Measurements from ENCODE around the gene SPRR1B. TPM values are rescaled to one million over a fixed set of nuclear protein-coding genes. Genes with fewer than 3 reads are reported as not detected.
"Not testable (repeated sequence)": the region's sequence is repeated elsewhere in the genome, so short reads cannot be mapped to it uniquely, and the experiment has no call there.

Gene SPRR1B
- total RNA-seq, 3 donors from 2014 or later (not counting 1 experiment from before 2014, with no cell fraction given), result not detected

GRCh38 chr1:153001382-153001781, 29.6 kb upstream of the SPRR1B start, which contains the start of gene SPRR3:
TSS of gene SPRR3 (plus strand) at chr1:153001749. CDS start at chr1:153003021, 1,272 bp downstream.
- Histone ChIP-seq H3K4me1 (ENCODE audit: control insufficient read depth, insufficient read depth, low read length) (no peaks in the 10 kb centered on the region), H3K27me3 (ENCODE audit: control insufficient read depth, insufficient read depth, low read length) (no peaks in the 10 kb centered on the region), H3K27ac (ENCODE audit: low read length) (no peak within 1 kb of the TSS), H3K9me3 (ENCODE audit: control insufficient read depth, insufficient read depth, low read length) (no peaks in the 10 kb centered on the region), H3K36me3 (ENCODE audit: control insufficient read depth, insufficient read depth, low read length) (no peaks in the 10 kb centered on the region), H3K4me3 (ENCODE audit: low read length) (no peak within 1 kb of the TSS)
- no peak for DNase-seq
- TF ChIP-seq, protein P1, sequence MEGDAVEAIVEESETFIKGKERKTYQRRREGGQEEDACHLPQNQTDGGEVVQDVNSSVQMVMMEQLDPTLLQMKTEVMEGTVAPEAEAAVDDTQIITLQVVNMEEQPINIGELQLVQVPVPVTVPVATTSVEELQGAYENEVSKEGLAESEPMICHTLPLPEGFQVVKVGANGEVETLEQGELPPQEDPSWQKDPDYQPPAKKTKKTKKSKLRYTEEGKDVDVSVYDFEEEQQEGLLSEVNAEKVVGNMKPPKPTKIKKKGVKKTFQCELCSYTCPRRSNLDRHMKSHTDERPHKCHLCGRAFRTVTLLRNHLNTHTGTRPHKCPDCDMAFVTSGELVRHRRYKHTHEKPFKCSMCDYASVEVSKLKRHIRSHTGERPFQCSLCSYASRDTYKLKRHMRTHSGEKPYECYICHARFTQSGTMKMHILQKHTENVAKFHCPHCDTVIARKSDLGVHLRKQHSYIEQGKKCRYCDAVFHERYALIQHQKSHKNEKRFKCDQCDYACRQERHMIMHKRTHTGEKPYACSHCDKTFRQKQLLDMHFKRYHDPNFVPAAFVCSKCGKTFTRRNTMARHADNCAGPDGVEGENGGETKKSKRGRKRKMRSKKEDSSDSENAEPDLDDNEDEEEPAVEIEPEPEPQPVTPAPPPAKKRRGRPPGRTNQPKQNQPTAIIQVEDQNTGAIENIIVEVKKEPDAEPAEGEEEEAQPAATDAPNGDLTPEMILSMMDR (IDR thresholded peaks at IDR 0.05), result no peak
- no peak within 1 kb of the TSS for H3K4me3 Mint-ChIP-seq
- intact Hi-C loops (cut with micrococcal nuclease), result no loop called here
- H3K4me1 Mint-ChIP-seq, result no peaks in the 10 kb centered on the region
- H3K9me3 Mint-ChIP-seq, result no peaks in the 10 kb centered on the region
- H3K27ac Mint-ChIP-seq, result no peak within 1 kb of the TSS
- peaks cover 12 to 18% of the 10 kb centered on the region in 2 donors for H3K27me3 Mint-ChIP-seq (ENCODE audit: low read depth in 2 of 2)
- H3K36me3 Mint-ChIP-seq, result no peaks in the 10 kb centered on the region
- no peak for ATAC-seq
- WGBS (ENCODE audit: insufficient coverage), result 47% methylated on average over 1 of the region's 2 CpGs

GRCh38 chr1:153011235-153011758, 19.7 kb upstream of the SPRR1B start:
- H3K9me3 Mint-ChIP-seq; H3K36me3 ChIP-seq (ENCODE audit: control insufficient read depth, insufficient read depth, low read length); H3K4me1 ChIP-seq (ENCODE audit: control insufficient read depth, insufficient read depth, low read length); H3K4me3 Mint-ChIP-seq; ATAC-seq; H3K4me1 Mint-ChIP-seq; H3K4me3 ChIP-seq (ENCODE audit: low read length); intact Hi-C loops (cut with micrococcal nuclease); H3K36me3 Mint-ChIP-seq; H3K27me3 ChIP-seq (ENCODE audit: control insufficient read depth, insufficient read depth, low read length); H3K27ac Mint-ChIP-seq; H3K27ac ChIP-seq (ENCODE audit: low read length); DNase-seq; H3K9me3 ChIP-seq (ENCODE audit: control insufficient read depth, insufficient read depth, low read length): not testable (repeated sequence)
- WGBS (ENCODE audit: insufficient coverage), result 87% methylated on average over 8 of the region's 8 CpGs
- peaks cover 2 to 16% of the 10 kb centered on the region in 2 donors for H3K27me3 Mint-ChIP-seq (ENCODE audit: low read depth in 2 of 2)

GRCh38 chr1:153021829-153022228, 9.2 kb upstream of the SPRR1B start:
- H3K9me3 Mint-ChIP-seq; ATAC-seq; H3K36me3 ChIP-seq (ENCODE audit: control insufficient read depth, insufficient read depth, low read length); H3K36me3 Mint-ChIP-seq; H3K27me3 ChIP-seq (ENCODE audit: control insufficient read depth, insufficient read depth, low read length); H3K4me3 Mint-ChIP-seq; H3K4me1 Mint-ChIP-seq; H3K27ac ChIP-seq (ENCODE audit: low read length); H3K4me3 ChIP-seq (ENCODE audit: low read length); intact Hi-C loops (cut with micrococcal nuclease); H3K4me1 ChIP-seq (ENCODE audit: control insufficient read depth, insufficient read depth, low read length); H3K9me3 ChIP-seq (ENCODE audit: control insufficient read depth, insufficient read depth, low read length); H3K27ac Mint-ChIP-seq; DNase-seq: not testable (repeated sequence)
- 27% methylated on average over 2 of the region's 2 CpGs for WGBS (ENCODE audit: insufficient coverage)
- H3K27me3 Mint-ChIP-seq (ENCODE audit: low read depth in 2 of 2), result peaks cover 8 to 33% of the 10 kb centered on the region in 2 donors

DNA sequence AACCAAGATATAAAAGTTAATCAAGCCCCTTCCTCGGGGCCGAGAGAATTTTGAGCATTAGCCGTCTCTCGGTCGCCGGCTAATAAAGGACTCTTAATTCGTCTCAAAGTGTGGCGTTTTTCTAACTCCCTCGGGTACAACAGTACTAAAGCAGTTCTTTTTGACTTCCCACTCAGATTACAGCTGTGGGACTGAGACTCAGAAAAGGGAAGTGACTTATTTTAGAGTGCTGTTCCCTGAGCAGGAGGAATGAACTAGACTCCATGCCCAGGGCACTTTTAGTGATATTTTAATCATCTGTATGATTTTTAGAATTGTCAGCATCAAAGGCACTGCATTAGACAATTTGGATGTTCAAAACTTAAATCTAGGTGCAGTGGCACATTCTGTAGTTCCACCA, 8.7 kb upstream of the SPRR1B start:
- H3K4me1 Mint-ChIP-seq; H3K4me1 ChIP-seq (ENCODE audit: control insufficient read depth, insufficient read depth, low read length); H3K4me3 Mint-ChIP-seq; intact Hi-C loops (cut with micrococcal nuclease); H3K36me3 Mint-ChIP-seq; H3K27me3 ChIP-seq (ENCODE audit: control insufficient read depth, insufficient read depth, low read length); H3K9me3 Mint-ChIP-seq; H3K36me3 ChIP-seq (ENCODE audit: control insufficient read depth, insufficient read depth, low read length); H3K4me3 ChIP-seq (ENCODE audit: low read length); H3K9me3 ChIP-seq (ENCODE audit: control insufficient read depth, insufficient read depth, low read length); H3K27ac ChIP-seq (ENCODE audit: low read length); ATAC-seq; DNase-seq; H3K27ac Mint-ChIP-seq: not testable (repeated sequence)
- H3K27me3 Mint-ChIP-seq (ENCODE audit: low read depth in 2 of 2), result peaks cover 8 to 33% of the 10 kb centered on the region in 2 donors
- WGBS (ENCODE audit: insufficient coverage), result 23% methylated on average over 9 of the region's 9 CpGs

DNA sequence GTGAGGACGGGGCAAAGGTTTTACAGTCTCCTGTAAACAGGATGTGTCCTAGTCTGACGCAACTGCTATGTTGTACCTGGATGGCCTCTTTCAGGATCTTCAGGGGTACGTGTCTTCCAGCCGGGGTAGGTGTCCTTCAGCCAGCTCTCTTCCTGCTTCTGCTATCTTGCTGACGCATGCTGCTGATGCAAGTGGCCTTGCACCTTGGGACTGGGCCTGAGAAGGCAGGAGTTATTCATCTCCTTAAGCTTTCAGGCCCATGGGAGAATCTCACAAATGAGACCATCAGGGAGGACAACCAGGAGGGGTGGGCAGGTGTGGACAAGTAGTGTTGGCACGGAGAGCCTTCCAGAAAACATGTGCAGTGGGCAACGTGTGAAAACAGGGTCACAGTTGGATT, 7.9 kb upstream of the SPRR1B start:
- peaks cover 8 to 33% of the 10 kb centered on the region in 2 donors for H3K27me3 Mint-ChIP-seq (ENCODE audit: low read depth in 2 of 2)

More for the DNA sequence above, 7.9 kb upstream of the SPRR1B start:
- intact Hi-C loops (cut with micrococcal nuclease), result no loop called here
- Mint-ChIP-seq H3K27ac (no peak overlapping the region), H3K36me3 (no peaks in the 10 kb centered on the region), H3K4me1 (no peaks in the 10 kb centered on the region), H3K9me3 (no peaks in the 10 kb centered on the region), H3K4me3 (no peak overlapping the region)
- 90% methylated on average over 7 of the region's 7 CpGs for WGBS (ENCODE audit: insufficient coverage)
- Histone ChIP-seq H3K4me3 (ENCODE audit: low read length) (no peak overlapping the region), H3K27me3 (ENCODE audit: control insufficient read depth, insufficient read depth, low read length) (no peaks in the 10 kb centered on the region), H3K9me3 (ENCODE audit: control insufficient read depth, insufficient read depth, low read length) (no peaks in the 10 kb centered on the region), H3K36me3 (ENCODE audit: control insufficient read depth, insufficient read depth, low read length) (no peaks in the 10 kb centered on the region), H3K4me1 (ENCODE audit: control insufficient read depth, insufficient read depth, low read length) (no peaks in the 10 kb centered on the region), H3K27ac (ENCODE audit: low read length) (no peak overlapping the region)
- no peak for DNase-seq
- no peak for ATAC-seq
- TF ChIP-seq, protein P1 (IDR thresholded peaks at IDR 0.05), result no peak
